ELR (cell line): ENCODE results near the gene HPCAL1.

Experiments used
- DNase-seq: peaks from one replicate; pipeline ENCODE4 v3.0.0-alpha.2; 2015; ENCODE audit warnings: low read depth

The HPCAL1 gene

DNA sequence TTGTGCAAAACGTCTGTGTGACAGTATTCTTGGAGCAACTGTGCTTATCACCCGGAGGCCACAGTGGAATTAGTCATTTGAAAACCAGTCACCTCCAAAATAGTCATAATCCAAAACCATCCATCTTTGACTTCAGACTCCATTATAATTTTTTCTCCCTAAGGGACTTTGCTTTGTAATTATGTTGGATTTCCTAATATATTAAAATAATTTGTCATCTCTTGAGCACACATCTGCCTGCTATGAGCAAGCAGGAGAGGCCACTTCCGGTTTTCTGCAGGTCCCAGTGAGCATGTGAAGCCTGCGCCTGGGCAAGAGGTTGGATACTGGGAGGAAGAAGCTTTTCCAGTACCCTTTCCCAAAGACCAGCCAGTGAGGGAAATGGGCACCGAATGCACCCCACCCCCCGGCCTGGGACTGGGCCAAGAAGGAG lies 87.7 kb downstream of the HPCAL1 start:
- DNase-seq: peak; percentile 73

DNA sequence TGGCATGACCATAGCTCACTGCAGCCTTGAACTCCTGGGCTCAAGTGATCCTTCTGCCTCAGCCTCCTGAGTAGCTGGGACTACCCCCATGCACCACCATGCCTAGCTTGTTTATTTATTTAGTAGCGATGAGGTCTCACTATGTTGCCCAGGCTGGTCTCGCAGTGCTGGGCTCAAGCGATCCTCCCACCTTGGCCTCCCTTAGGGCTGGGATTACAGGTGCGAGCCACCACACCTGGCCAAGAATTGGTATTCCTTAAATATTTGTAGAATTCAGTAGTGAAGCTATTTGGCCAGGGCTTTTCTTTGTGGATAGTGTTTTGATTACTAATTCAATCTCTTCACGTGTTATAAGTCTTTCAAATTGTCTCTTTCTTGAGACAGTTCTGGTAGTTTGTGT lies 89.4 kb downstream of the HPCAL1 start:
- no peak for DNase-seq

DNA sequence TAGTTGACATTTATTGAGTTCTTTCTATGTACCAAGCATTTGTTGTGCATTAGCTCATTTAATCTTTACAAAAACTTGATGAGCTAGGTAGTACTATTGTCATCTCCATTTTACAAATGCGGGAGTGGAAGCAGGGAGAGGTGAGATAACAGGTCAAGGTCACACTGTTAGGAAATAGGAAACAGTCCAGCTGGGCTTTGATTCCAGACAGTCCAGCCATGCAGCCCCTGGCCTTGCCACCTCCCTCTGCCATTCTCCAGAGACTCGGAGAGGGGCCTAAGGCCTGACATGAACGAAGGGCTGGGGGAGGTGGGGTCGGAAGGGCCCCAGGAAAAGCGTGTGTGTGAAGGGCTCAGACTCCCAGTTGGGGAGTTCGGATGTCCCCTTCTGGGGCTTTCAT lies 89.8 kb downstream of the HPCAL1 start:
- no peak for DNase-seq

DNA sequence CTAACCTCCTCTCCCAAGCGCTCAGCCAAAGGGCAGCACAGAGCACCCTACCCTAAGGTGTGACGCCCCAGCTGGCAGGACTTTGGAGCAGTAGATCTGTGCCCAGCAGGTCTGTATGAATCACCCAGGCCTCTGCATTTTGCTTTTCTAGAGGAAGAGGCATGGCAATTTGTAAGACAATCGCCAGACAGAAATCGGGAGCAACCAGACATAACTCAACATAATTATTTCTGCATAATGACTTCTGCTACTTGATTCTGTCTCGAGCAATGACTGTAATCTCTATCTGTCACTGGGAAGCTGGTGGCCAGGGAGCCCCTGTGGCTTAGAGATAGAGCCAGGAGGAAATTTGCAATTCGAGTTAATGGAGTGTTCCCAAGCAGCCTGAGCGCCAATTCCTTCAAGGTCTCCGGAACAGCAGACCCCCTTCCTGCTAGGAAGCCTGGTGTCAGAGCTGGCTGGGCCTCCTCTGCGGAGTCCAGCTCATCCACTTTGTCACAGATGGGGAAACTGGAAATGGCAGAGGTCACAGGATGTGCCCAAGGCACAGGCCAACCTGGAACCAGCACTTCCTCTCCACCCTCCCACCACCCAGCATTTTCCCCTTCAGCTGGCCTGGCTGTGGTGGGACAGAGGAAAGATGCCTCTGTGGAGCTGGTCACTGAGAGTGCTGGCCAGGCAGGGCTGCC lies 90.4 kb downstream of the HPCAL1 start:
- DNase-seq: no peak

DNA sequence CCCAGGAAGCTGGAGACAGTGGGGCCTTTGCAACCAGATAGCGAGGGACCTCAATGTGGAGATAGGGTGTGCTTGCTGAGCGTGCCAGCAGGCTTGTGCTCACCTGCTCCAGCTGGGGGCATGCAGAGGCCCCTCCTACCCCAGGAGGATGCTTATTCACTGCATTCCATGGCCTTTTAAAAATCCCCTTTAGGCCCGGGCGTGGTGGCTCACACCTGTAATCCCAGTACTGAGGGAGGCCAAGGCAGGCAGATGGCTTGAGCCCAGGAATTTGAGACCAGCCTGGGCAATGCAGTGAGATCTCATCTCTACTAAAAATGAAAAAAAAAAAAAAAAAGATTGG lies 90.9 kb downstream of the HPCAL1 start:
- DNase-seq: no peak

DNA sequence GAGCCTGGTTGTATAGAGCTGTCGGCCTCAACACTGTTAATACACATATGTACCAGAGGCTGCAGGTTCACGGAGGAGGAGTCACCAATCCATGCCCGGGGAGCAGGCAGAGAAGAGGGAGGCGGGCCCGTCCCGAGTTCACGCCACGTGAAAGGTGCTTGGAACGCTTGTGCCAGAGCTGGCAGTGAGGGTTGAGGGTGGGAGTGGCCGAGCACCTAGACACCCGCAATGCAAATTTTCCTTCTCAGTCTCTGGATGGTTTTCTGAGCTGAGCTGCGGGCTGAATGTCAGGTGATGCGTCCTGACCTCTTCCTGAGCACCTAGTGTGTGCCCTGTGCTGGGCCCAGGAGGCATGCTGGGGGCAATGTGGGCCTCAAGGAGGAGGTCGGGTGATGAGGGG lies 93.2 kb downstream of the HPCAL1 start:
- no peak for DNase-seq

DNA sequence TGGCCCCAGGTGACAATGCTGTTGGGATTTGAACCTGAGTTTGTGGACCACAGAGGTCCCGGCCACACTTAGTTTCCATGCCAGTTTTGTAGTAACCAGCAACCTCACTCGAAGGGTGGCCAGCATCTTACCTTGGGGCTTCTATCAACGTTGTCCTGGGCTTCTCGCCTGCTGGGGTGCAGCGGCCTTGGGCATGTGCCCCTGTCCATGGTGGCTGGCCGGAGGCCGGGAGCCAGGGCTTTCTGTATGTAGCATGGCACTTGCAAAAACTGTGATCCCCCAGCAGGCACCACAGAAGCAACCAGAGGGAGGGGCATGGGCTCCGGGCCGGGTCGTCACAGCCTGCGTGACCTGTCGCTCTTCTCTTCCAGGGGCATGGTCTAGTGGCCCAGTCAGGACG lies 93.8 kb downstream of the HPCAL1 start:
- no peak for DNase-seq

DNA sequence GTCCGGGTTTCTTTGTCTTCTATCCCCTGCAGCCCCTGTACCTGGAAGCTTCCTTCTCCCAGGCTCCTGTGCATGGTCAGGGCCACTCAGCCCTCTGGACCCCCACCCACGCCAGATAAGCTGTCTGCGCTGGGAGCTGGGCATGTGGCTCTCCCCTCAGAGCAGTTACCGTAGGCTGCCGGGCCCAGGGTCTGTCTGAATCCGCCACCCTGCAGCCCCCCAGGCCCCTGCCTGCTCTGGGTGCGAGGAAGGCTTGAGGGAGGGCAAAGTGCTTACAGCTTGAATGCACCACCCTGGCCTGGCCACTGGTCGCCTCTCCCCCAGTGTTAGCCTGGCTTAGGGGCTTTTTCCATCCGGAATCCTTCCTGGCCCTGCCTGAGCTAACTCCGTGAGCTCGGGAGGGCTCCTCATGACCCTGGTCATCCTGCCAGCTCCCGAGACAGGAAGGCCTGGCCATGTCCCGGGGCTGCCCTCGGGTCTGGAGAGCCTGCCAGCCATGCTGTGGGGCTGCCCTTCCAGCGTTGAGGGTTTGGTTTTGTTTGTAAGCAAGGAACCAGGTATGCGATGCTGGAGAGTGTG lies 94.7 kb downstream of the HPCAL1 start:
- DNase-seq: no peak

DNA sequence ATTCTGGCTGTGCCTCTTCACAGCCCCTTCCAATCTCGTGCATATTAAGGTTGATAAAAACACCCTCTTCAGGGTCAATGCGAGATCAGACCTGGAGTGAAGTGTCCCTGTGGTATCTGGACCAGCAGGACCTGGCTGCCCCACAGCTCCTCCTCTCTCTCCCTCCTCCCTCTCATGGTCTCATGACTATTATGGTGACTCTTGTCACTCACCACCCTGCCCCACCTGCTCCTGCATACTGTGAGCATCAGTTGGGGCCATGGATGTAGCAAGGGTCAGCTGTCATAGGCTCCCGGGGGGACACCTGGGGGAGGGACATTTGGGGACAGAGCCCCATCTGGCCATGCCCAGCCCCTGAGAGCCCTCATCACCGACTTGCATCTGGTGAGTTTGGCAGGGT lies 95.2 kb downstream of the HPCAL1 start:
- DNase-seq: no peak

DNA sequence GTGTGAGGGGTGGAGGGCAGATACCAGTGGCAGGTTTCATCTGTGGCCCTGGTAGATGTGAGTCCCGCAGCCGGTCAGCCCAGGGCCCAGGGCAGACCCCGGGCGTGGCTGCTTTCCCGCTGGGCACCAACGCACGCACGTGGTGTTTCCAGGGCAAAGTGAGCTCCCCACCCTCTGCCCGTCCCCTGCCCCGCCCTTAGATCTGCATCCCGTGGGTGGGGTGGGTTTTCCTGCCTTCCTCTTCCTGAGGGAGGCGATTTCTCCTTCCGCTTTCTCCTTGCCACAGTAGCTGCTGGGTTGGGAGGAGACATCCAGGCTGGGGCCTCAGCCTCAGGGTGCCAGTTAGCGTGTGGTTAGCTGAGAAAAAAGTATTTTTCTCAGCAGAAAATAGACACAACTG lies 95.8 kb downstream of the HPCAL1 start:
- DNase-seq: no peak

DNA sequence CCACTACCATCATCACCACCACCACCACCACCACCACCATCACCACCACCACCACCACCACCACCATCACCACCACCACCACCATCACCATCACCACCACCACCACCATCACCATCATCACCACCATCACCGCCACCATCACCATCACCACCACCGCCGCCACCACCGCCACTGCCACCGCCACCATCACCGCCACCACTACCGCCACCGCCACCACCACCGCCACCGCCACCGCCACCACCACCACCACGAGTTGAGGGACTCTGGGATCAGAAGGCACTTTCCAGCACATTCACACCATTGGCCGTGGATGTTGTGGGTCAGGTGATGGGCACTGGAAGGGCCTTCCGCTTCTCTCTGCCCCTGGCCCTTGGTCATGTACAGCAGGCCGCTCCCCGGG lies 96.7 kb downstream of the HPCAL1 start:
- DNase-seq: no peak

DNA sequence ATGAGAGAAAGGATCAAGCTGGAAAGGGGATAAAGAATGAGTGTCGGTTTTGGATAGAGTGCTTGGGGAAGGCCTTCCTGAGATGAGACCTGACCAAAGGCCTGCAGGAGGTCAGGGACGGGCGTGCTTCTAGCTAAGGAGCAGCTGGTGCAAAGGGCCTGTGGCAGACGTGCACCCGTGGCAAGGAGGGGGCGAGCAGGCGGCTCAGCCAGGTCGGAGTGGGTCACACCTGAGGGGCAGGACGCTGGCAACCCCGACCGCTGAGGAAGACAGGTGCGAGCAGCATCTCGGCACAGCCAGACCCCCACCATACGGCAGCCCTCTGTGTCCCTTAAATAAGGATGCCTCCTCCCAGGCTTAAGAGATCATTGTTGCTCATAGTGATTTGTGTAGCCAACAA lies 97.3 kb downstream of the HPCAL1 start:
- no peak for DNase-seq

DNA sequence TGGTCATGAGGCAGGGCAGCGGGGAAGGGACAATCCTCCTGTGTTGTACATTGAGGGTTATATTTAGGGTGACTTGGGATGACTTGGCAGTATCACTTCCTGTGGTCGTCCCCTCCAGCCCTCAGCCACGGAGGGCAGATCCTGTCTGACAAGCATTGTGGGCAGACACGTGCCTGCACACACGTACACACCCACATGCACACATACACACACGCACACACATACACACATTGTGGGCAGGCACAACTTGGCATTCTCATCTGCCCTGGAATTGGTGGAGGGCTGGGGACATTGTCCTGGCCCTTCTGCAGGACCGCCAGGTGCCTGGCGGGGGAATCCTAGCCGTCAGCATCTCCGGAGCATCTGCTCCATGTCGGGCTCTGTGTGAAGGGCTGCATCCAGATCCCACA lies 97.9 kb downstream of the HPCAL1 start:
- DNase-seq: peak; percentile 54

DNA sequence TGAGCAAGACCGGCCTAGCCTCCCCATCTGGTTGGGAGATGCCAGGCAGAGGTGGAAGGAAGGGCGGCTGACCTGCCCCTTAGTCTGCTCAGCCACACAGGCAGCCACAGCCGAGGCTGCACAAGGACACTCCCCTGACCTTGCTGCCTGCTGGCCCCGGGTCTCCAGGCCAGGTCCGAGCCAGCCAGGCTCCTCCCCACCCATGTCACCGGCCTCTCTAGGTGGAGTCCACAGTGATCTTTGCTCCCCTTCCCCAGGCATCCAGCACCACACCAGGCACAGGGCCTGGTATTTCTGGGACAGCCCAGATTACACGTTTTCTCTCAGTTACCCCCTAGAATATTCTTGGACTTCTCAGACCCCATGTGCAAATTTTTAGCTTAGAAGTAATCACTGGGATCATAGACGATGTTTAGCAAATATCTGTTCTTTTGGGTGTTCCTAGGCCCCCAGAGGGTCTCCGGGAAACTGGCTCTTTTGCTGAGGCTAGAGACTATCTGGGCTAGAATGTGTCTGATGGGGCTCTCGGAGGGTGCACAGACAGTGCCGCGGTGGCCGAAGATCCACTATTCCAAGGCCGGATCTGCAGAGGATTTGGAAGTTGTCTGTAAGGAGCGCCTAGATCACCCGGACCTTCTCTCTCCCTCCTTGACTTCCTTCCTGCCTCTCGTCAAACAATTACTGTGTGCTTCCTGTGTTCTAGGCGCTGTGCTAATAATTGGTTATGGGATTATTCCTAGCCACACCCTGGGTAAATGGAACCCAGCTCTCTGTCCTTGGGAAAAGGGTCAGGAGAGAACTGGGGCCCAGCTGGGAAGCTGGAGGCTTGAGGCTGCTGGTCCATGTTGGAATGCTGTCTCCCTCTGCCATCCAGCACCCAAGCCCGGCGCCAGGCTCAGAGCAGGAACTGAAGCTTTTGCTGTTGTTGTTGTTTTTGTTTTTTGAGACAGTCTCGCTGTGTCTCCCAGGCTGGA lies 98.6 kb downstream of the HPCAL1 start:
- no peak for DNase-seq

DNA sequence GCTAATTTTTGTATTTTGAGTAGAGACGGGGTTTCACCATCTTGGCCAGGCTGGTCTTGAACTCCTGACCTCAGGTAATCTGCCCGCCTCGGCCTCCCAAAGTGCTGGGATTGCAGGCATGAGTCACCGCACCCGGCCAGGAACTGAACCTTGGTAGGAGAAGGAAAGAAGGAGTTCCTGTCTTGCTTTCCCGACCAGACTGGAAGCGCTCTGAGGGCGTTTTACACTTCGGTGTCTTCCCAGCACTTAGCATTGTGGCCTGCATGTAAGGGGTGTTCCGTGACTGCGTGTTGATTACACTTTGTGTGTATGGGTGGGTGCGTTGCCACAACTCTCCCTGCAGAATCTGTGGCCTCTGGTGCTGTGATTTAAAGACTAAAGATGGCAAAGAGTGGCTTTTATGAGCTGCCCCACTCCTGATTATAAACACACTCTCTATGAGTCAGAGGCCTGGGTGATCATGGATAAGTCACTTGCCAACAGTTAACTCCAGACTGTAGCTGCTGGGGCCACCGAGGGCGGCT lies 99.4 kb downstream of the HPCAL1 start:
- peak; percentile 86 for DNase-seq

DNA sequence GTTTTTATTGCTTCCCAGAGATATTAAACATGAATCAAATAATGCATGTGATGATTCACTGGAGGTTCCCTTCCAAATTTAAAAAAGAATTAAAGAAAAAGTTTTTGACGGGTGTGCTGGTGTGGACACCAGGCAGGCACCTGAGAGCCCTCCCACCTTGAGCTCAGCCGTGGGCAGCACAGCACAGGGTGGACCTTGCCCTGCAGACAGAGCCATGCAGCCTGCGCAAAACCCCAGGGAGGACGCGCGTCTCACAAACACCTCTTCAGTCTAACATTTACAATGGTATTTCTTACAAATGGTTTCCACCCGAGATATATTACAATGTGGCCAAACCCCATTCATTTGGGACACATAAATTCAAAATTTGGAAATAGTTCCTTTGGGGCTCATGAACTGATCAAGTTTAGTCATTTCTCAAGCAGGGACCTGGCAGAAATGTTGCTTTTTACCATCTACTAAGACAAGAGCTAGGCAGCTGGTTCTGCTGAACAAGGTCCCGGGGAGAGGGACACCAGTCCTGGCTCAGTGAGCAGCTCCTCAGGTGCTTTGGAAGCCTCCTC lies 100.0 kb downstream of the HPCAL1 start:
- DNase-seq: no peak

DNA sequence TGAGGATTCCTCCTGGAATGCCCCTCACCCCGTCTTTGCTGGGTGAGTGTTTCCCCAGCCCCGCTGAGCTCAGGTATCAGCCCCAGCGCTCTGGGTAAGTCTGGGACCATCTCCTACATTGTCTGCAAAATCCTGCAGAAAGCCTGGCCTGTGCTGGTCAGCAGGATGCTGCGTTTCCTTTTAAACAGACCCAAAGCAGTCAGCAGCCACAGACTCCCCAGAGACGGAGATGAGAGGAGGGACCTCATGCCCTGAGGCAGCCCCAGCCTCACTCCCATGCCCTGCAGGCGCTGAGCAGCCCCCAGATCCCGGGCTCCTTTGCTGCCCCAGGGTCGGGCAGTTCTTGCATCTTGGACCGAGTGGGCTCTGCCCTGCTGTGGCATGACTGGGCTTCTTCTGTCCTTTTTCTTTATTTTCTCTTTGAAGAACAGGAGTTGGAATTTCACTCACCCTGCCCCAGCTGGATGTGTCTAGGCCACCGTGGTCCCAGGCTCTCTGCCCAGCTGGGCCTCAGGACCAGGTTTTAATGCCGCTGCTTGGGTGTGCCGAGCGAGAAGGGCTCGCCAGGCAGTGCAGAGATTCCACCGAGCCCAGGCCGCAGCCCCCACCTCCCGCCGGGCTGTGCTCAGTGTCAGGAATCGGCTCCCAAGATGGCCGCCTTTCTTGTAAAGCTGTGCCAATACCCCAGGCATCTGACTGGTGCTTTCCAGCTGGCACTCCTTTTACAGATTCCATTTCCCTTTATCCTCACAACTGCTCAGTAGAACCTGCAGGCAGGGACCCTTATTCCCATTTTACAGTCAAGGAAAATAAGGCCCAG lies 101.8 kb downstream of the HPCAL1 start:
- DNase-seq: peak; percentile 52

DNA sequence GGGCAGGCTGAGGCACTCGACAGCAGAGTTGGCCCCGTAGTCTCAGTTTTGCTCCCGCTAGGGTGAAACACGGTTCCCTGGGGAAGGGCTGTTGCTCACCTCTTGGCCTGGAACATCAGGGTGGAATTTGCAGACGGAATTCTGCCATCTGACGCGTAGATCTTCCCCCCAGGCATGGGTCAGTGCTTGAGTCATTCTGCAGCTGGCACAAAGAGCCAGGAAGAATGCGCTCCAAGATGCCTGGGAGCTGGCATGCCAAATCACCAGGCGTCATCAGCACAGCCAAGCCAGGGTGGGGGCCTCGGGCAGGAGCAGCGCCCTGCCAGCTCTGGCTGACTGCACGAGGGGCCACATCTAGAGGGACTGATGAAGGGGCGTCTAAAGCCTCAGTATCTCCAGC lies 102.7 kb downstream of the HPCAL1 start:
- peak; percentile 96 for DNase-seq

DNA sequence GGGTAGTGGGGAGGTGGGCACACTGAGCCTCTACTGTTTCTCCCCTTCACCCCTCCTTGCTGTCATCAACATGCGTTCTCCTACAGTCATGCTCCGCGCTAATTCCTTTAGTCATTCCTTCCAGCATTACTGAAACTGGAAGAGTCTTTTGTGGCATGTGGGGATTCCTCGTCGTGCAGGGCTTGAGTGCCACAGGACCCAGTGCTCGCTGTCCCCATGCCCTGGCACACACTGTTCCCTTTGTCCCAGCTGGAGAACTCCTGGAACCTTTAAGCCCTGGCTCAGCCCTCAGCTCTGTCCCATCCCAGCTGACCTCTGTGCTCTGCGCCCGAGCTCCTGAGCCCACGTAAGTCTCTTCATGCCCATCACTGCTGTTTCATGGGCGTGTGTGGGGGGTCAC lies 103.3 kb downstream of the HPCAL1 start:
- no peak for DNase-seq

DNA sequence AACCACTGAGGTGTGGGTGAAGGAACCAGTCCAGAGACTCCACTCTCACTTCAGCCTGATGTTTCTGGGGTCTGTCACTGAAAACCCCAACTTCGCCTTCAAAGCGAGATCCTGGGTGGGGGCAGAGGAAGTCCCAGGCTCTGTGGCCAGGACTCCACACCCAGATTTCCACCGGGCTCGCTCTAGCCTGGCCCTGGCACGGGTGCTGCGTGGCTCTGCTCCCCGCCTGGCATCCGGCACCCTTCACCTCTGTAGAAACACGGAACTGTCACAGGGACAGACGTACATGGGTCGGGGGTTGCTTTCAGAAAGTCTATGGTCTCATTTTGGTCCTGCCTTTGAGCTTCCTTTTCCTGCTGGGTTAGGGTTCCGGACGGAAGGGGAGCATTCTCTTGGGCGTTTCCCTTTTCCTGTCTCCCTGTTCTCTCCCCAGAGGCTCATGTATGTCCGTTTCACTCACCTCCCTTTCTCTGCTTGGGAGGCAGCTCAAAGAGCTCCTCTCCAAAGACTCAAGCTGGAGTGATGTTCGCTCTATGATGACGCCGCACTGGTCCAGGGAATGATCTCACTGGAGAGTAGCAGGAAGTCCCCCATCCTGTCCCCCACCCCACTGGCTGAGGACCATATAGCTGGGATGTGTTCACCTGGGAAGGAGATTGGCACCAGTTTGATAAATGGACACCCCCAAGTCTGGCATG lies 103.9 kb downstream of the HPCAL1 start:
- no peak for DNase-seq

DNA sequence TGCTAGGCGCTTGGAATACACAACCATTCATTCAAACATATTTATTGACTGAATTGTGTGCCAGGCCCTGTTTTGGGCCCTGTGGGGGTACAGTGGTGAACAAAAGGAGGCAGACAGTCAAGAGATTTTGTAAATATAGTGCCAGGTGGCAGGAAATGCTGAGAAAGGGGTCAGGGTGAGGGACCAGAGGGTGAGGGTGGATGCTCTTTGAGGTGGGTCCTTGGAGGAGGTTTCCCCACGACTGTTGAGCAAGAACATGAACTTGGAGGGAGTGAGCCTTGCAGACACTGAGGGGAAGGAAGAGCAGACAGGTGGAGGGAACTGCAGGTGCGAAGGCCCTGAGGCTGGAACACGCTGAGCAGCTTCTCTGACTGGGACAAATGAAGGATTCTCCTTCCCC lies 104.7 kb downstream of the HPCAL1 start:
- DNase-seq: no peak
